Fibroblast of lung (primary cell): ENCODE results near the gene HNRNPLL. TPM values are rescaled to one million over a fixed set of nuclear protein-coding genes. Genes with fewer than 3 reads are reported as not detected.

ENCODE experiments used
- DNase-seq, 2 donors: peaks; one replicate each; pipeline versions ENCODE4 v3.0.0 to v3.0.0-alpha.2; 2010; ENCODE audit warnings: low read depth in 2 of 2
- H2AFZ ChIP-seq: 2 replicates; pipeline ENCODE4 v1.5.1; 2012; ENCODE audit warnings: low read length, control low read depth, inconsistent platforms
- H3K27ac ChIP-seq: 2 replicates; pipeline ENCODE4 v1.5.1; 2011; ENCODE audit warnings: low read length, control low read depth; ENCODE audit not compliant: insufficient read depth
- H3K27me3 ChIP-seq: 2 replicates; pipeline ENCODE4 v1.5.1; 2011; ENCODE audit warnings: mild to moderate bottlenecking, low read length; ENCODE audit not compliant: control insufficient read depth, insufficient read depth
- H3K36me3 ChIP-seq: 2 replicates; pipeline ENCODE4 v1.5.1; 2011; ENCODE audit warnings: low read length; ENCODE audit not compliant: control insufficient read depth, insufficient read depth
- H3K4me1 ChIP-seq: 2 replicates; pipeline ENCODE4 v1.5.1; 2011; ENCODE audit warnings: low read length; ENCODE audit not compliant: control insufficient read depth, insufficient read depth; ENCODE audit errors: extremely low read depth
- H3K4me2 ChIP-seq: 2 replicates; pipeline ENCODE4 v1.5.1; 2011; ENCODE audit warnings: low read length, control low read depth; ENCODE audit not compliant: insufficient read depth; ENCODE audit errors: extremely low read depth
- H3K4me3 ChIP-seq, 4 experiments: fragments of 200-600 bp in 1 of 4; sonication (generic) in 1 of 4; replicated peaks in 1 of 4; 2 replicates each; pipeline ENCODE4 v1.5.1; 2011 to 2016; ENCODE audit warnings: low read length in 4 of 4, low read depth in 3 of 4, mild to moderate bottlenecking in 3 of 4, control low read depth in 2 of 4, inconsistent platforms in 1 of 4, mixed read lengths in 1 of 4; ENCODE audit not compliant: insufficient read depth in 1 of 4; ENCODE audit errors: control extremely low read depth in 1 of 4
- H3K79me2 ChIP-seq: 2 replicates; pipeline ENCODE4 v1.5.1; 2012; ENCODE audit warnings: mild to moderate bottlenecking, low read length, inconsistent platforms; ENCODE audit not compliant: control insufficient read depth, insufficient read depth
- H3K9ac ChIP-seq: 2 replicates; pipeline ENCODE4 v1.5.1; 2011; ENCODE audit warnings: mild to moderate bottlenecking, low read length, control low read depth; ENCODE audit not compliant: insufficient read depth
- H3K9me3 ChIP-seq: 2 replicates; pipeline ENCODE4 v1.5.1; 2012; ENCODE audit warnings: low read depth, low read length; ENCODE audit not compliant: control insufficient read depth, insufficient read depth
- H4K20me1 ChIP-seq: 2 replicates; pipeline ENCODE4 v1.5.1; 2011; ENCODE audit warnings: low read length; ENCODE audit not compliant: control insufficient read depth, insufficient read depth; ENCODE audit errors: extremely low read depth
- CTCF ChIP-seq, 2 donors: IDR thresholded peaks in 1 of 2; conservative IDR thresholded peaks in 1 of 2; 1 replicate in 1 of 2; 2 replicates in 1 of 2; pipeline ENCODE4 v1.5.1; 2011 to 2012; ENCODE audit warnings: low read length in 2 of 2, control low read depth in 1 of 2, inconsistent platforms in 1 of 2, low read depth in 1 of 2, mild to moderate bottlenecking in 1 of 2
- EZH2 ChIP-seq: IDR thresholded peaks from 2 replicates; pipeline ENCODE4 v1.5.1; 2012; ENCODE audit warnings: low read length, control low read depth, mild to moderate bottlenecking; ENCODE audit errors: missing control alignments
- polyA plus RNA-seq, 2 donors: library from polyadenylated mRNA; depleted of rRNA in 1 of 2; stranded (reverse) in 1 of 2; unstranded in 1 of 2; fragments of >200 nt; gene quantifications; 2 replicates each; pipeline ENCODE4 v1.2.1, GENCODE V29; 2011 to 2012; ENCODE audit warnings: missing spikeins in 1 of 2
- total RNA-seq: library from RNA; depleted of rRNA; stranded (reverse); fragments of >200 nt; gene quantifications from 2 replicates; pipeline ENCODE4 v1.2.1, GENCODE V29; 2014

Gene HNRNPLL
- total and polyA plus RNA-seq, 2 donors (not counting 1 experiment from before 2014, with no cell fraction given), result 36.4 to 51.4 TPM

GRCh38 chr2:38551171-38551570, 51.6 kb downstream of the HNRNPLL start:
- Histone ChIP-seq H3K9ac (no peak overlapping the region), H2AFZ (no peak overlapping the region), H3K79me2 (no peaks in the 10 kb centered on the region), H3K4me3 (no peak overlapping the region), H3K27me3 (no peaks in the 10 kb centered on the region), H4K20me1 (no peaks in the 10 kb centered on the region), H3K36me3 (peaks cover 3% of the 10 kb centered on the region), H3K9me3 (no peaks in the 10 kb centered on the region), H3K4me2 (no peak overlapping the region), H3K27ac (no peak overlapping the region), H3K4me1 (no peaks in the 10 kb centered on the region)
- no peak for TF ChIP-seq CTCF (conservative IDR thresholded peaks at IDR 0.05 in 1 of 2, IDR thresholded peaks at IDR 0.05 in 1 of 2; ENCODE audit: low read depth in 1 of 2, low read length in 2 of 2)
- no peak for TF ChIP-seq EZH2
- DNase-seq, result no peak

GRCh38 chr2:38549851-38550250, 52.9 kb downstream of the HNRNPLL start:
- H3K9ac ChIP-seq, result no peak overlapping the region
- H3K9me3 ChIP-seq, result no peaks in the 10 kb centered on the region
- H4K20me1 ChIP-seq, result no peaks in the 10 kb centered on the region
- H3K27me3 ChIP-seq, result no peaks in the 10 kb centered on the region
- no peaks in the 10 kb centered on the region for H3K79me2 ChIP-seq
- no peak overlapping the region for H2AFZ ChIP-seq
- TF ChIP-seq EZH2 (no peak), CTCF (conservative IDR thresholded peaks at IDR 0.05 in 1 of 2, IDR thresholded peaks at IDR 0.05 in 1 of 2; ENCODE audit: low read depth in 1 of 2, low read length in 2 of 2) (no peak)
- no peaks in the 10 kb centered on the region for H3K4me1 ChIP-seq
- no peak overlapping the region for H3K4me3 ChIP-seq
- H3K36me3 ChIP-seq, result peaks cover 3% of the 10 kb centered on the region
- no peak overlapping the region for H3K27ac ChIP-seq
- no peak for DNase-seq
- no peak overlapping the region for H3K4me2 ChIP-seq

GRCh38 chr2:38549071-38549704, 53.5 kb downstream of the HNRNPLL start:
- no peaks in the 10 kb centered on the region for H3K27me3 ChIP-seq
- no peak for TF ChIP-seq EZH2
- TF ChIP-seq CTCF (conservative IDR thresholded peaks at IDR 0.05 in 1 of 2, IDR thresholded peaks at IDR 0.05 in 1 of 2; ENCODE audit: low read depth in 1 of 2, low read length in 2 of 2), result no peak
- no peaks in the 10 kb centered on the region for H4K20me1 ChIP-seq
- no peak overlapping the region for H2AFZ ChIP-seq
- no peaks in the 10 kb centered on the region for H3K4me1 ChIP-seq
- DNase-seq, result no peak
- no peak overlapping the region for H3K27ac ChIP-seq
- no peaks in the 10 kb centered on the region for H3K79me2 ChIP-seq
- H3K4me2 ChIP-seq, result no peak overlapping the region
- H3K9me3 ChIP-seq, result no peaks in the 10 kb centered on the region
- no peak overlapping the region for H3K9ac ChIP-seq
- peaks cover 3% of the 10 kb centered on the region for H3K36me3 ChIP-seq
- H3K4me3 ChIP-seq, result no peak overlapping the region
